ENCODE results near the gene KSR2. TPM values are rescaled to one million over a fixed set of nuclear protein-coding genes. Genes with fewer than 3 reads are reported as not detected.

Gene KSR2
- total and polyA plus RNA-seq, 2 donors (not counting 3 experiments of a cell fraction or from before 2014, with no cell fraction given) = 2.1 to 5.2 TPM

GRCh38 chr12:117836476-117836875 is 132.3 kb downstream of the KSR2 start:
- Histone ChIP-seq H4K20me1 (replicated peaks; ENCODE audit: control insufficient read depth, extremely low read depth, insufficient read depth, low read length) (no peaks in the 10 kb centered on the region), H3K27me3 (ENCODE audit: control insufficient read depth in 2 of 2, insufficient read depth in 2 of 2, low read length in 2 of 2) (no peaks in the 10 kb centered on the region), H3K9ac (replicated peaks; ENCODE audit: extremely low read depth, insufficient read depth, low read length) (no peak overlapping the region), H2AFZ (ENCODE audit: low read depth, low read length) (peak overlapping the region; percentile 99), H3K4me3 (replicated peaks in 1 of 3; ENCODE audit: insufficient read depth in 1 of 3, low read depth in 1 of 3, low read length in 3 of 3) (no peak overlapping the region), H3K9me3 (replicated peaks; ENCODE audit: control insufficient read depth, insufficient read depth, low read length) (no peaks in the 10 kb centered on the region), H3K9me1 (replicated peaks; ENCODE audit: control insufficient read depth, extremely low read depth, insufficient read depth, low read length) (no peaks in the 10 kb centered on the region), H3K4me2 (ENCODE audit: insufficient read depth, low read length) (no peak overlapping the region), H3K4me1 (ENCODE audit: control insufficient read depth, extremely low read depth, insufficient read depth, low read length) (peaks cover 5% of the 10 kb centered on the region), H3K27ac (ENCODE audit: insufficient read depth, low read depth, low read length) (no peak overlapping the region), H3K79me2 (ENCODE audit: control insufficient read depth, insufficient read depth, low read length) (no peaks in the 10 kb centered on the region), H3K36me3 (ENCODE audit: control insufficient read depth in 2 of 2, extremely low read depth in 1 of 2, insufficient read depth in 2 of 2, low read length in 2 of 2) (no peaks in the 10 kb centered on the region)
- FAIRE-seq (no peak), DNase-seq (ENCODE audit: low read depth, low spot score) (no peak)
- ChIA-PET CTCF (interaction anchor here (0.7 to 12.4 kb wide), 27 partner anchors 9 to 626 kb away, joined by 3 to 530 read pairs (median 7); no protein-coding TSS in a partner anchor), POLR2A (no interaction called here)
- BruUV-seq (replicated peaks) = no TSS peak
- no peak for TF ChIP-seq POLR2A (IDR thresholded peaks at IDR 0.05; ENCODE audit: low read depth, low read length)
- no peak for TF ChIP-seq POLR2AphosphoS5 (IDR thresholded peaks at IDR 0.05; ENCODE audit: insufficient read depth, low read depth, low read length)
- TF ChIP-seq GATA2 (IDR thresholded peaks at IDR 0.05; ENCODE audit: insufficient read depth, insufficient read length, low read depth, low read length) = no peak
- no peak for TF ChIP-seq JUN (IDR thresholded peaks at IDR 0.05; ENCODE audit: borderline replicate concordance, insufficient read depth, insufficient read length, low read depth)
- TF ChIP-seq MYC (IDR thresholded peaks at IDR 0.05; ENCODE audit: low read depth, low read length) = no peak
- no peak for TF ChIP-seq CTCF (IDR thresholded peaks at IDR 0.05; ENCODE audit: extremely low read depth in 1 of 2, insufficient read depth in 1 of 2, low read depth in 1 of 2, low read length in 2 of 2)
- no peak for TF ChIP-seq MAX (IDR thresholded peaks at IDR 0.05; ENCODE audit: insufficient read depth, insufficient read length)
- no peak for TF ChIP-seq EZH2 (IDR thresholded peaks at IDR 0.05; ENCODE audit: borderline replicate concordance, low read depth, low read length, severe bottlenecking)
- no peak for TF ChIP-seq FOS (IDR thresholded peaks at IDR 0.05; ENCODE audit: borderline replicate concordance, insufficient read depth, low read length)
- intact Hi-C loops (cut with micrococcal nuclease) = loop anchor here (5.0 to 10.0 kb wide), 3 partner anchors 362 to 624 kb away; no protein-coding TSS in a partner anchor
- dilution Hi-C loops (cut with MboI; ENCODE audit: extremely low pct_ligation_motif_present, low sequenced_read_pairs) = loop anchor here (25.0 kb wide), 2 partner anchors 224 to 474 kb away; partner anchors contain the start of gene NOS1

Data from endothelial cell of umbilical vein (primary cell).